Measurements from ENCODE around the gene PRDM2.

Gene PRDM2

GRCh38 chr1:13799502-13800283 lies 99.7 kb downstream of the PRDM2 start:
- Mint-ChIP-seq H3K4me3 (no peak overlapping the region), H3K36me3 (peaks cover 17% of the 10 kb centered on the region), H3K4me1 (peaks cover 37% of the 10 kb centered on the region), H3K27ac (no peak overlapping the region), H3K9me3 (no peaks in the 10 kb centered on the region)
- no peak for DNase-seq (ENCODE audit: low spot score in 2 of 2)
- no peak for ATAC-seq

GRCh38 chr1:13801232-13801631 lies 101.2 kb downstream of the PRDM2 start:
- ATAC-seq: no peak
- H3K4me1 Mint-ChIP-seq: peaks cover 28% of the 10 kb centered on the region
- no peak overlapping the region for H3K4me3 Mint-ChIP-seq
- no peaks in the 10 kb centered on the region for H3K9me3 Mint-ChIP-seq
- peaks cover 17% of the 10 kb centered on the region for H3K36me3 Mint-ChIP-seq
- H3K27ac Mint-ChIP-seq: no peak overlapping the region
- no peak for DNase-seq (ENCODE audit: low spot score in 2 of 2)

- H3K4me3 Mint-ChIP-seq: no peak overlapping the region
- no peak for DNase-seq (ENCODE audit: low spot score in 2 of 2)
- H3K9me3 Mint-ChIP-seq: no peaks in the 10 kb centered on the region
- ATAC-seq: no peak
- peaks cover 35% of the 10 kb centered on the region for H3K4me1 Mint-ChIP-seq
- H3K36me3 Mint-ChIP-seq: peaks cover 17% of the 10 kb centered on the region
- no peak overlapping the region for H3K27ac Mint-ChIP-seq
Observed at GRCh38 chr1:13801655-13802486, 101.9 kb downstream of the PRDM2 start.

- DNase-seq (ENCODE audit: low spot score in 2 of 2) (no peak), ATAC-seq (no peak)
- no peaks in the 10 kb centered on the region for H3K9me3 Mint-ChIP-seq
- peaks cover 41% of the 10 kb centered on the region for H3K4me1 Mint-ChIP-seq
- no peak overlapping the region for H3K4me3 Mint-ChIP-seq
- peak overlapping the region; percentile 44 for H3K27ac Mint-ChIP-seq
- peaks cover 13% of the 10 kb centered on the region for H3K36me3 Mint-ChIP-seq
Observed at GRCh38 chr1:13802782-13803545, 103.0 kb downstream of the PRDM2 start.

GRCh38 chr1:13803546-13804239 lies 103.7 kb downstream of the PRDM2 start:
- H3K27ac Mint-ChIP-seq: peak overlapping the region; percentile 17
- no peak overlapping the region for H3K4me3 Mint-ChIP-seq
- no peak for ATAC-seq
- DNase-seq (ENCODE audit: low spot score in 2 of 2): no peak
- H3K36me3 Mint-ChIP-seq: peaks cover 9% of the 10 kb centered on the region
- H3K4me1 Mint-ChIP-seq: peaks cover 48% of the 10 kb centered on the region
- H3K9me3 Mint-ChIP-seq: no peaks in the 10 kb centered on the region

- no peak overlapping the region for H3K4me3 Mint-ChIP-seq
- no peak for ATAC-seq
- peak overlapping the region; percentile 16 for H3K27ac Mint-ChIP-seq
- H3K4me1 Mint-ChIP-seq: peaks cover 54% of the 10 kb centered on the region
- DNase-seq (ENCODE audit: low spot score in 2 of 2): no peak
- peaks cover 10% of the 10 kb centered on the region for H3K36me3 Mint-ChIP-seq
- H3K9me3 Mint-ChIP-seq: no peaks in the 10 kb centered on the region
Observed at GRCh38 chr1:13804240-13804633, 104.2 kb downstream of the PRDM2 start.

- H3K36me3 Mint-ChIP-seq: peaks cover 17% of the 10 kb centered on the region
- no peak for DNase-seq (ENCODE audit: low spot score in 2 of 2)
- peak overlapping the region; percentile 20 for H3K27ac Mint-ChIP-seq
- ATAC-seq: no peak
- H3K4me3 Mint-ChIP-seq: no peak overlapping the region
- H3K9me3 Mint-ChIP-seq: no peaks in the 10 kb centered on the region
- peaks cover 58% of the 10 kb centered on the region for H3K4me1 Mint-ChIP-seq
Observed at GRCh38 chr1:13805431-13805830, 105.4 kb downstream of the PRDM2 start.

GRCh38 chr1:13806108-13806507 lies 106.1 kb downstream of the PRDM2 start:
- peaks cover 18% of the 10 kb centered on the region for H3K36me3 Mint-ChIP-seq
- DNase-seq (ENCODE audit: low spot score in 2 of 2): no peak
- peak overlapping the region; percentile 11 for H3K27ac Mint-ChIP-seq
- no peaks in the 10 kb centered on the region for H3K9me3 Mint-ChIP-seq
- ATAC-seq: no peak
- peaks cover 61% of the 10 kb centered on the region for H3K4me1 Mint-ChIP-seq
- no peak overlapping the region for H3K4me3 Mint-ChIP-seq

GRCh38 chr1:13807209-13807608 lies 107.2 kb downstream of the PRDM2 start:
- Mint-ChIP-seq H3K9me3 (no peaks in the 10 kb centered on the region), H3K4me1 (peaks cover 67% of the 10 kb centered on the region)

GRCh38 chr1:13808729-13809131 lies 108.7 kb downstream of the PRDM2 start:
- peaks cover 74% of the 10 kb centered on the region for H3K4me1 Mint-ChIP-seq
- no peak overlapping the region for H3K4me3 Mint-ChIP-seq
- H3K9me3 Mint-ChIP-seq: no peaks in the 10 kb centered on the region
- H3K36me3 Mint-ChIP-seq: peaks cover 13% of the 10 kb centered on the region
- ATAC-seq: no peak
- no peak for DNase-seq (ENCODE audit: low spot score in 2 of 2)
- H3K27ac Mint-ChIP-seq: peak overlapping the region; percentile 50

More at GRCh38 chr1:13807209-13807608, 107.2 kb downstream of the PRDM2 start:
- ATAC-seq: no peak
- Mint-ChIP-seq H3K36me3 (peaks cover 18% of the 10 kb centered on the region), H3K27ac (peak overlapping the region; percentile 11), H3K4me3 (no peak overlapping the region)
- DNase-seq (ENCODE audit: low spot score in 2 of 2): no peak

GRCh38 chr1:13809461-13810159 lies 109.6 kb downstream of the PRDM2 start:
- ATAC-seq (peak; percentile 86), DNase-seq (ENCODE audit: low spot score in 2 of 2) (no peak)
- Mint-ChIP-seq H3K4me1 (peaks cover 76% of the 10 kb centered on the region), H3K9me3 (no peaks in the 10 kb centered on the region), H3K36me3 (peaks cover 13% of the 10 kb centered on the region), H3K27ac (peak overlapping the region; percentile 50), H3K4me3 (no peak overlapping the region)

- Mint-ChIP-seq H3K36me3 (peaks cover 20% of the 10 kb centered on the region), H3K4me1 (peaks cover 59% of the 10 kb centered on the region), H3K4me3 (no peak overlapping the region), H3K9me3 (no peaks in the 10 kb centered on the region), H3K27ac (peak overlapping the region; percentile 17)
- DNase-seq (ENCODE audit: low spot score in 2 of 2) (no peak), ATAC-seq (no peak)
Observed at GRCh38 chr1:13812456-13813397, 112.7 kb downstream of the PRDM2 start.

- Mint-ChIP-seq H3K27ac (no peak overlapping the region), H3K4me3 (no peak overlapping the region), H3K36me3 (peaks cover 24% of the 10 kb centered on the region), H3K9me3 (no peaks in the 10 kb centered on the region), H3K4me1 (peaks cover 52% of the 10 kb centered on the region)
- ATAC-seq (peak; percentile 33), DNase-seq (ENCODE audit: low spot score in 2 of 2) (peak; percentile 43 to 73)
Observed at GRCh38 chr1:13813398-13814012, 113.5 kb downstream of the PRDM2 start.
